Tibial artery (tissue), 4 donors: ENCODE measurements around the gene SEC14L5.

Source experiments
- DNase-seq, 2 donors: peaks; one replicate each; pipeline ENCODE4 v3.0.0-alpha.2; 2019
- H3K27ac ChIP-seq, 2 donors: fragments of 200-600 bp; sonication (generic) in 1 of 2; 1 replicate in 1 of 2; 2 replicates in 1 of 2; pipeline ENCODE4 v1.5.1; 2018 to 2019; ENCODE audit warnings: mild to moderate bottlenecking in 1 of 2
- H3K27me3 ChIP-seq, 2 donors: fragments of 200-600 bp; sonication (generic) in 1 of 2; one replicate each; pipeline versions ENCODE4 v1.5.1 to v1.6.0; 2016 to 2019
- H3K36me3 ChIP-seq, 3 donors: fragments of 200-600 bp; sonication (generic) in 2 of 3; one replicate each; pipeline ENCODE4 v1.5.1; 2016 to 2019; ENCODE audit warnings: mild to moderate bottlenecking in 2 of 3
- H3K4me1 ChIP-seq, 4 donors: fragments of 200-600 bp; sonication (generic) in 2 of 4; 1 replicate in 3 of 4; 2 replicates in 1 of 4; pipeline ENCODE4 v1.5.1; 2016 to 2019
- H3K4me3 ChIP-seq, 2 donors: fragments of 200-600 bp; sonication (generic) in 1 of 2; 1 replicate in 1 of 2; 2 replicates in 1 of 2; pipeline ENCODE4 v1.5.1; 2018 to 2019; ENCODE audit warnings: mild to moderate bottlenecking in 2 of 2
- H3K9me3 ChIP-seq, 3 donors: fragments of 200-600 bp; sonication (generic) in 1 of 3; one replicate each; pipeline ENCODE4 v1.5.1; 2016 to 2019
- CTCF ChIP-seq, 2 experiments: fragments of 200-600 bp in 1 of 2; fragments of 450-650 bp in 1 of 2; IDR thresholded peaks; one replicate each; pipeline ENCODE4 v1.5.1; 2017 to 2019; ENCODE audit warnings: antibody characterized with exemption in 2 of 2, mild to moderate bottlenecking in 1 of 2, moderate library complexity in 1 of 2
- intact Hi-C: fragments of 100-400 bp; cut with DNase I; formaldehyde crosslinking; loops from one replicate; pipeline ENCODE4 v1.15.0; 2023; ENCODE audit warnings: low total_unique reads

The SEC14L5 gene

GRCh38 chr16:5027086-5027485 is 69.0 kb downstream of the SEC14L5 start:
- H3K9me3 ChIP-seq, result no peaks in the 10 kb centered on the region
- no peak for TF ChIP-seq CTCF (IDR thresholded peaks at IDR 0.05)
- H3K27me3 ChIP-seq, result peaks cover 0 to 3% of the 10 kb centered on the region in 2 donors
- H3K4me1 ChIP-seq, result peaks cover 0 to under 1% (median 0%) of the 10 kb centered on the region in 4 donors
- H3K27ac ChIP-seq, result no peak overlapping the region
- no peak for DNase-seq
- H3K4me3 ChIP-seq, result no peak overlapping the region
- peaks cover 0 to 62% (median 0%) of the 10 kb centered on the region in 3 donors for H3K36me3 ChIP-seq
- intact Hi-C loops, result no loop called here

GRCh38 chr16:5027575-5028235 is 69.6 kb downstream of the SEC14L5 start:
- Histone ChIP-seq H3K4me3 (no peak overlapping the region), H3K27me3 (peaks cover 0 to 1% of the 10 kb centered on the region in 2 donors), H3K36me3 (peaks cover 0 to 62% (median 0%) of the 10 kb centered on the region in 3 donors), H3K27ac (no peak overlapping the region), H3K9me3 (no peaks in the 10 kb centered on the region), H3K4me1 (peaks cover 0 to 6% (median 3%) of the 10 kb centered on the region in 4 donors)
- TF ChIP-seq CTCF (IDR thresholded peaks at IDR 0.05), result no peak
- intact Hi-C loops, result no loop called here
- DNase-seq, result no peak

- intact Hi-C loops, result no loop called here
- no peak overlapping the region for H3K27ac ChIP-seq
- DNase-seq, result no peak
Observed at GRCh38 chr16:5028950-5029475, 70.9 kb downstream of the SEC14L5 start.

GRCh38 chr16:5030251-5030870 is 72.2 kb downstream of the SEC14L5 start:
- H3K9me3 ChIP-seq, result no peaks in the 10 kb centered on the region
- peaks cover 0 to 20% (median 16%) of the 10 kb centered on the region in 4 donors for H3K4me1 ChIP-seq
- no peaks in the 10 kb centered on the region for H3K27me3 ChIP-seq
- intact Hi-C loops, result no loop called here
- no peak overlapping the region for H3K4me3 ChIP-seq
- H3K36me3 ChIP-seq, result peaks cover 0 to 51% (median 0%) of the 10 kb centered on the region in 3 donors
- DNase-seq, result no peak
- H3K27ac ChIP-seq, result no peak overlapping the region
- no peak for TF ChIP-seq CTCF (IDR thresholded peaks at IDR 0.05)

More at GRCh38 chr16:5028950-5029475, 70.9 kb downstream of the SEC14L5 start:
- no peak overlapping the region for H3K4me3 ChIP-seq
- H3K4me1 ChIP-seq, result peaks cover 0 to 13% (median 9%) of the 10 kb centered on the region in 4 donors
- no peaks in the 10 kb centered on the region for H3K9me3 ChIP-seq
- H3K27me3 ChIP-seq, result no peaks in the 10 kb centered on the region
- TF ChIP-seq CTCF (IDR thresholded peaks at IDR 0.05), result no peak
- peaks cover 0 to 62% (median 0%) of the 10 kb centered on the region in 3 donors for H3K36me3 ChIP-seq

GRCh38 chr16:5031601-5032000 is 73.5 kb downstream of the SEC14L5 start:
- intact Hi-C loops, result no loop called here

More at GRCh38 chr16:5031601-5032000, 73.5 kb downstream of the SEC14L5 start:
- DNase-seq, result no peak
- Histone ChIP-seq H3K9me3 (no peaks in the 10 kb centered on the region), H3K27me3 (no peaks in the 10 kb centered on the region), H3K27ac (no peak overlapping the region), H3K4me1 (peaks cover 0 to 20% (median 16%) of the 10 kb centered on the region in 4 donors), H3K36me3 (peaks cover 0 to 47% (median 0%) of the 10 kb centered on the region in 3 donors), H3K4me3 (no peak overlapping the region)
- TF ChIP-seq CTCF (IDR thresholded peaks at IDR 0.05), result no peak
